ENCODE data around the gene CNGB1.

DNA sequence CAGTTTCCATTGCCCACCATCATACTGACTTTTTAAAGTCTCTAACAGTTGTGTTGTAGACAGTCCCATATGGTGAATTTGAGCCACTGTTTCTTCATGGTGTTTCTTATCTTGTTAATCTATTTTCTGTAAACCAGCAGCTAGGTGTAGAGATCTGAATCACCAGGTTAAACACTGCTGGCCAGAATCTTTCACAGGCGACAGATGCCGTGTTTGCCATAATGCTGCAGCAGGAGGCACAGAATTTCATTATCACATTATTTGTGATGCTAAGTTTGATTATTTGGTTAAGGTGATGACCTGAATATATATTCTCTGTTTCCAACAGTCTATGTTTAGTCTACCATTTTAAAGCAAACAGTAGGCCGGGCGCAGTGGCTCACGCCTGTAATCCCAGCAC is 11.5 kb upstream of the CNGB1 start:
- no peak for TF ChIP-seq EZH2phosphoT487 (IDR thresholded peaks at IDR 0.05; ENCODE audit: borderline replicate concordance)
- TF ChIP-seq, protein P1, sequence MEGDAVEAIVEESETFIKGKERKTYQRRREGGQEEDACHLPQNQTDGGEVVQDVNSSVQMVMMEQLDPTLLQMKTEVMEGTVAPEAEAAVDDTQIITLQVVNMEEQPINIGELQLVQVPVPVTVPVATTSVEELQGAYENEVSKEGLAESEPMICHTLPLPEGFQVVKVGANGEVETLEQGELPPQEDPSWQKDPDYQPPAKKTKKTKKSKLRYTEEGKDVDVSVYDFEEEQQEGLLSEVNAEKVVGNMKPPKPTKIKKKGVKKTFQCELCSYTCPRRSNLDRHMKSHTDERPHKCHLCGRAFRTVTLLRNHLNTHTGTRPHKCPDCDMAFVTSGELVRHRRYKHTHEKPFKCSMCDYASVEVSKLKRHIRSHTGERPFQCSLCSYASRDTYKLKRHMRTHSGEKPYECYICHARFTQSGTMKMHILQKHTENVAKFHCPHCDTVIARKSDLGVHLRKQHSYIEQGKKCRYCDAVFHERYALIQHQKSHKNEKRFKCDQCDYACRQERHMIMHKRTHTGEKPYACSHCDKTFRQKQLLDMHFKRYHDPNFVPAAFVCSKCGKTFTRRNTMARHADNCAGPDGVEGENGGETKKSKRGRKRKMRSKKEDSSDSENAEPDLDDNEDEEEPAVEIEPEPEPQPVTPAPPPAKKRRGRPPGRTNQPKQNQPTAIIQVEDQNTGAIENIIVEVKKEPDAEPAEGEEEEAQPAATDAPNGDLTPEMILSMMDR (conservative IDR thresholded peaks at IDR 0.05; ENCODE audit: low read length) = no peak

Measured in Loucy (cell line).